NCI-H2196 treated with DMSO at 0.1 percent for 48 hours (cell line): Measurements from ENCODE around the gene GNAS.
"Not testable (repeated sequence)": the region's sequence is repeated elsewhere in the genome, so short reads cannot be mapped to it uniquely, and the experiment has no call there.

Experiments
- DNase-seq: peaks from one replicate; lab custom pipeline; 2025; ENCODE audit not compliant: unreplicated experiment; lab: John Stamatoyannopoulos, UW

Gene GNAS

DNA sequence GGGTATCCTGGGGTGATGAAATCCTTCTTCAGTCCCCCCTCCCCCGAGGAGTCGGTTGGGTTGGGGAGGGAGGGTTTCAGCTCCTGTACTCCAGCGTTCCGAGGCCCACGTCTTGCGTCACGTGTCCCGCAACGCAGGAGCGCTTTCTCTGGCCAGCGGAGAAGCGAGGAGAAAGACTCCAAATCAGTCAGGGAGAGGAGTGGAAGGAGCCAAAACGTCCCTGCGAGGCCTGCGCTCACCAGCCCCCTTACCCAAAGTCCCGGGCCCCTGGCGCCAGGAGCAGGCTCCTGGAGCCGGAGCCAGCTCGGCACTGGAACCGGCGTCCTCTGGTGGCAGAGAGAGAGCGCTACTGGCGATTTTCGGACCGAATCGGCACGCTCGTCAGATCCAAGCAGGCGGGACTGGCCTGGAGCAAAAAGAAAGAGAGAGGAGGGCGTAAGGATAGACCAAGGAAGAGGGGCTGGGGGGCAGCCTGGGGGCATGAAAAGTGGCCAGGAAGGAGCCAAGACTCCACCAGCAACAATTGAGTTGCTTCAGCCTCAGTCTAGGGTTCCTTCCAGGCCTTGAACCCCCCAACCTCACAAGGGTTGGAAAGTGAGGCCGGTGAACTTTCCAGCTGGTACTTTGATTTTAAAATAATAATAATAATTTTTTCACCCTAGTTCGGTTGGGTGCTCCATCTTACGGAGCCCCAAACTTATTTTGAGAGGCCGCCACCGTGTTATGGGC lies at the start of gene GNAS:
GNAS (plus strand) TSS at position 174 of the 729 bp plus-strand sequence.
- no peak for DNase-seq

GRCh38 chr20:58803533-58803932 lies 49.0 kb upstream of the GNAS start:
- DNase-seq: no peak

- DNase-seq: no peak
Observed at GRCh38 chr20:58807801-58808200, 44.7 kb upstream of the GNAS start.

- no peak for DNase-seq
Observed at GRCh38 chr20:58808271-58809046, 44.1 kb upstream of the GNAS start.

DNA sequence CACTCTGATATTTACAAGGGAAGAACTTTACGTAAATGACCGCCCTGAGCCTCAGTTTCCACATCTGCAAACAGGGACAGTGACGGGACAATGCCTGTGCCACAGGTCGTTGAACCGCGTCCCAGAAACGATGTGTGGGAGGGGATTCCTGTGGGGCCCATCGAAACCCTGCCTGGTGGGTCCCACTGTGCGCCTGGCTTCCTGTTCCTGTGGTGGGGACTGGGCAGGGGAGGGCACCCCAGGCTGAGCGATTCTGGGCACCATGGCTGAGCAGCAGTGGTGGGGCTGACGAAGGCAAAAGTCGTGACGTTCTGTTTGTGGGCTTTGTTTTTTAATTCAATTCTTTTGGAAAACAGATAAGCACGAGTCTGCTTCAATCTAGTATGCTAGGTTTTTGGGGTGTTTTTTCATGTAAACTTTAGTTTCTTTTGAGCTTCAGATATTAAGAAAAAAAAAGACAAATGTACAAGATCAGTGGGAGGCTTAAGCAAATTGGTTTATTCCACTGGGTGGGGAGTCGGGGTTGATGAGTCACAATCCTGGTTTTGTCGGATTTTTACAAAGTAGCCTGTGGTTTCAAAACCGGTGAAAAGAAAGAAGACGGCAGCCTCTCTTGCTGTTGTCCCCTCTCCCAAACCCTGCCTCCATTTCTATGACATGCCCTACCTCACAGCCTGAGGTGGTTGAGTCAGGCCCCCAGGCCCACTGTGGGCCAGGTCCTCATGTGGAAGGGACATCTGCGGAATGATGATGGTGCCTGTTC lies 42.2 kb upstream of the GNAS start:
- no peak for DNase-seq

DNA sequence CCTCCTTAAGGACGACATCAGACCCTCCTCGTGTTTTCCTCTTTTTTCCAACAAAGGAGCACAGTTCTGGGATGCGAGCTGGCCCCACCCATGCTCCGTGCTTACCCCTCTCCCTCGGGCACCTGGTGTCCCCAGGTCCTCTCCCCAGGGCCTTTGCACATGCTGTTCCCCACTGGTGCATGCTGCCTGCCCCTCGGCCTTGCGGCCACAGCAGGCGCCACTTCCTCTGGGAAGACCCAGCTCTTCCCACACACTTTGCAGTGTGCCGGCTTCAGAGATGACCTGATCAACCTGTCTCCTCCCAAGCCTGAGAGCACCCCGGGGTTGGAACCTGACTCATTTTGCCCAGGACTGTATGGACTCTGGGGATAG lies 41.7 kb upstream of the GNAS start:
- DNase-seq: no peak

DNA sequence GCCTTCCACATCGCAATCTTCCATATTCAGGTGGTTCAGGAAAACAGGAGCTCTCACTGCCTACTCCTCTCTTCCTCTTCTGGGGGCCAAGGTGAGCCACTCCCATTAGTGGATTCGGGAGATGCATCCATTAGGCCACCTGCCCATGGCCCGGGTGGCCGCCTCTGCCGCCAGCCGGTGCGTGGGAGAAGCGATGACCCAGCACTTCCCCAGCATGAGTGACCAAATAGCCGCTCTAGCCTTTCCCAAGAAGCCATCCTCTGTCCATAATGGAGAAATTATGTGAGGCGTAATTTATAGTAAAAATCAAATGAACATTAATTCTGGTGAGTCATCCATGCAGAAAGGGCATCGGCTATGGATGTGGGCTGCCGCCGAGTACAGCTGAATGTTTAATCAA lies 41.2 kb upstream of the GNAS start:
- no peak for DNase-seq

DNA sequence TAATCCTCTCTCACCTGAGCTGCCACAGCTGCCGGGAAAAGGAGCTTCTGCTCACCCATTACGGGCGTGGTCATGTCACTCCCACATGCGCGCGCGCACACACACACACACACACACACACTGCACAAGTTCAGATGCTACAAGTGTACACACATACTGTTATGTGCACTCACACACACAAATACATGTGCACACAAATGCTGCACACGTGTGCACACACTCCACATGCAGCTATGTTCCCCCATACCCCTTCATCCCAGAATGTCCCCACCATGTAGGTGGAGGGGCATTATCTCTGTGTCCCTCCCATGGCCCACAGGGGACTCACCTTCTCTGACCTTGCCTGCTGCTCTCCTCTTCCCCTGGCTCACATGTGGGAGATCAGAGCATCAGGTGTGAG lies 39.1 kb upstream of the GNAS start:
- no peak for DNase-seq

DNA sequence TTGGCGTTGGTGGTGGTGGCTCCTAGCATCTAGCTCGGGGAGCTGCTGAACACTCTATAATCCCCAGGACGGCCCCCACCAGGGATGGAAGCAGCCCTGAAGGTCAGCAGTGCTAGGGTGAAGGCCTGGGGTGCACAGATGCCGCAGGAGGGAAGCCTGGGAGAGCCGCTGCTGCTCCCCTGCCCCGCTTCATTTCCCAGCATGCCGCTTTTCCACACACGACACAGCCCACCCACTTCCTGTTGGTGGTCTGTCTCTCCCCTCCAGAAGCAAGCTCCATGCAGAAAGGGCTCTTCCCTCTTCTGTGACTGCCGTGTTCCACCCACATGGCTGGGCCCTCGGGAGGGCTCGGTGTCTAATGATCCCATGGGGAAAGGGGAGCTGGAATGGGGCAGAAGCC lies 37.1 kb upstream of the GNAS start:
- DNase-seq: no peak

- DNase-seq: no peak
Observed at GRCh38 chr20:58816051-58816450, 36.5 kb upstream of the GNAS start.

- DNase-seq: no peak
Observed at GRCh38 chr20:58816957-58817651, 35.4 kb upstream of the GNAS start.

DNA sequence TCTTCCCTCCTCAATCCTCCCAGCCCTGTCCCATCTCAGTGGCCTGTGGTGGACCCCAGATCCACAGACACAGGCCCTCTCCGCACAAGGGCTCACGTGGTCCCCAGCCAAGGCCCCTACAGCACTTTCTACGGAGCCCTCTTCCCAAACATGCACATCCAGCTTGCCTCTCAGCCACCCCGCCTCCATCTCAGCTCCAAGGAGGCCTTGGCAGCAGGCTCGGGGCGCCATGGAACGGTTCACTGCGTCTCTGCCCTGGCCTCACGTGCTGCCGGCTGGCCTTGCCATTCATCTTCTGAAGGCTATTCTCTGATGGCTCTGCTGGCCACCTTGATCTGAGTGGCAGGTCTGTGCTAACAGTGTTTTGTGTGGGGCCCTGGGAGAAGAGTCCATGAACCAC lies 34.8 kb upstream of the GNAS start:
- DNase-seq: no peak

DNA sequence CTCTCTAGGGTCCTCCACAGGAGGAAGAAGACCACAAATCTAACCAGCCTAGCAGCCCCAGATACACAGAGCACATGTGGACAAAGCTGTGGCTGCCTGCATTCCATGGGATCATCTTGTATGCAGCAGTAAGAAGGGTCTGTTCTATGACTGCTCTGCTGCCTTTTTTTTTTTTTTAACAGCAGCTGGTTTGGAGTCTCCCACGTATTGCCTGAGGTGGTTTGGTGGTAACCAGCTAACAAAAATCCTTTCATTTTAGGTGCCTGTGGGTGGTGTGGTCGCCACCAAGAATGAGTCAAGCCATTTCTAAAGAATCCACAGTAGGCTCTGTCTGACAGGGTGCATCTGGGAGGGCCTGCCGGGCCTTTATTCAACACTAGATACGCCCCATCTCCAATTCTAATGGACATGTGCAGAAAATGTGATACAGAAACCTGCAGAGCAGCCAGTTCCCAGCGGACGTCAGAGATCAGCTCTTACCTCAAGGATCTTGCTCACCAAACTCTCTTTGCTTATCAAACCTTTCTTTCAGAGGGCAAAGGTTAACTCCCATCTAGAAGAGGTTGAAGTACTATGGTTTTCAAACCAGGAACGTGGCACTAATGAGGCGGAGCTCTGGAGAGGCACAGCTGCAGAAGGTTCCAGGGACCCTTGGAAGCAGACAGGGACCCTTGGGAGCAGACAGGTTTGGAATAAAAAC lies 33.8 kb upstream of the GNAS start:
- no peak for DNase-seq

GRCh38 chr20:58819921-58820320 lies 32.6 kb upstream of the GNAS start:
- no peak for DNase-seq

DNA sequence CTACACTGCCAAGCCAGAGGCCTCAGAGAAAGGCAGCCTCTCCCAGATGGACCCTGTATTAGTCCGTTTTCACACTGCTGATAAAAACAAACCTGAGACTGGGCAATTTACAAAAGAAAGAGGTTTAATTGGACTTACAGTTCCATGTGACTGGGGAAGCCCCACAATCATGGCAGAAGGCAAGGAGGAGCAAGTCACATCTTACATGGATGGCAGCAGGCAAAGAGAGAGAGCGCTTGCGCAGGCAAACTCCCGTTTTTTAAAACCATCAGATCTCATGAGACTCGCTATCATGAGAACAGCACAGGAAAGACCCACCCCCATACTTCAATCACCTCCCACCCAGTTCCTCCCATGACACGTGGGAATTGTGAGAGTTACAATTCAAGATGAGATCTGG lies 32.0 kb upstream of the GNAS start:
- DNase-seq: not testable (repeated sequence)

DNA sequence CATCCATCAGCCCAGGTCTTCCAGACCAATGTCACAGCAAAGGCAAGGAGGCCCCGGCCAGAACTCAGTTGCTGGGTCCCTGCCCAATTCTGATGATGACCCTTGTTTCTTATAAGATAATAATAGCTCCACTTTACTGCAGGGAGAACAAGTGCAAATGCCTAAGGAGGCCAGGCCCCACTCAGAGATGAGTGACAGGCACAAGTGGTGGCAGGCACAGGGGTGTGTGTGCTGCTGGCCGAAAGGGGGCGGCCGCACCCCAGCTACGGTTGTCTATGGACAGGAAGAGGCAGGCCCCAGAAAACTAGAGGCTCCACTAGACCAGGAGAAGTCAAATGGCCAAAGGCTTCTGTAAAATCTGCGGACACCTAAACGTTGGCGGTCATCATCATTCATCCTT lies 30.4 kb upstream of the GNAS start:
- DNase-seq: no peak

DNA sequence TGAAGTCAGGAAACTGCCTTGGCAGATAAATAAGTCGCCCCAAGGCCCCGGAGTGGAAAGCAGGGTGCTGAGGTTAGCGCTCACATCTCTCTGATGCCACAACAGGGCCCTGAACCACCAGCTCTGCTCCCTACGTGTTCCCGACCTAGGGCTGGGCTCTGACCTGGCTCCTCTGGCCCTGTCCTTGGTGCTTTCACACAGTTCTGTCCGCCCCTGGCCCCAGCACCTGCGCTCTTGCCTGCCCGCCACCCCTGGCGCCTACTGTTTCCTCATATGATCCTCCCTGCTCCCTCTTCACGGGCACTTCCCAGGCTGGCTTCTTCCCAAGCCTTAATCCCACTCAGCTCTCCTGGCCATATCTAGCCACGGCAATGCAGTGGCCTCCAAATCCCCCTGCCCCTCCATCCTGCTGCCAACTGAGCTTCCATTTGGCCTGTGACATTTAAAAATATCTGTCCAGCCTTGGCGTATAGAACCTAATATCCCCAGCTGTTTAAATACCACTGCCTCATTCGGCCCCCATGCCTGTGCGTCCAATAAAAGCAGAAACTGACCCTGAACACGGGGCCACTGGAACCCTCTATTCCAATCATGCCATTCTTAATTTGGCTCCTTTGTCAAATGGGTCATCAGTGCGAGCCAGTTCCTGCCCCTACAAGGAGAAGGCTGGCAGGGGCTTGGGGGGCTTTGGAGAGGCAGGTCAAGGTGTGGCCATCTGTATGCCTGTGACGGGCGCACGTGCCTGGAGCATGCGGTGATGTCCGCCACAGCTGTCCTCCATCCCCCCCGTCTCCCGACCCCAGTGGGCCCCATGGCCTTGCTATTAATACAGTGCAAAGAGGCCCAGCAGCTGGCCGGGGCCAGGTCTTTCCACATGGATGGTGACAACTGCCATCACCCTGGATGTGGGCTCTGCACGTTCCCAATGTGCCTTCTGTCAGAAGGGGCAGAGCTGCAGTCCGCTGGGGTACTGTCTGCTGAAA lies 29.5 kb upstream of the GNAS start:
- DNase-seq: no peak

DNA sequence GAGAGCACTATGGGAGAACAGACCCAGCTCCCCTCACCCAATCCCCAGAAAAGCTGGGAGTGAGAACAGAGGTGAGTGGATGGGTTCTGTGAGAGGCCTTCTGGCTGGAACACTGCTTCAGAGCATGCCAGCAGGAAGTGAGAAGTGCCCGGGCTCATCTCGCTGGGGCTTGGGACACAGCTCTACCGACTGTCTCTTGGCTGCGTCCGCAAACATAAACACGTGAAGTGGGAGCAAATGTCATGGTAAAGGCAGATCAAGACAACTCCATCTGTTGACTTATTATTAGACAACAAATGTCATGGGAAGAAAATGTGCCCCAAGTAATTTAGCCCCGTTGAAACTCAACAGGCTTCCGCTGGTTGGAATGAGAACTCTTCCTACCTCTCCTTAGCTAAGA lies 27.7 kb upstream of the GNAS start:
- no peak for DNase-seq

DNA sequence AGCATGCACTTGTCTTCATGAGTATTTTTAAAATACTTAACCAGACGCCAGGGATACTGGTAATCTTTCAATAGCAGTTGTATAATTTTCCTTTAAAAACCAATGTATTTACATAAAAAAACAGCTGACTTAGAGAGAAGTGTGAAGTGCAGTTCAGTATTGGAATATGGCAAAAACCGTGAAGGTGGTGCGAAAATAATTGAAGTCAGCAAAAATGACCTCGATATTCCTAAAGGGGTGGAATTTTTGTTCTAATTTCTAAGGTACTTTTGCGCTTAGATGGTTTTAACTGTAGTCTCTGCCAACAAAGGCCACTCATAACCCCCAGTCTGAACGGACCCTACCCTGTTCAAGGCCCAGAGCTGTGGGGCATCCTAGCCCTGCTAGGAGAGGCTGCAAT lies 27.1 kb upstream of the GNAS start:
- no peak for DNase-seq

- DNase-seq: no peak
Observed at GRCh38 chr20:58826271-58826670, 26.2 kb upstream of the GNAS start.
